Measurements from ENCODE around the gene NDC80.

The NDC80 gene

DNA sequence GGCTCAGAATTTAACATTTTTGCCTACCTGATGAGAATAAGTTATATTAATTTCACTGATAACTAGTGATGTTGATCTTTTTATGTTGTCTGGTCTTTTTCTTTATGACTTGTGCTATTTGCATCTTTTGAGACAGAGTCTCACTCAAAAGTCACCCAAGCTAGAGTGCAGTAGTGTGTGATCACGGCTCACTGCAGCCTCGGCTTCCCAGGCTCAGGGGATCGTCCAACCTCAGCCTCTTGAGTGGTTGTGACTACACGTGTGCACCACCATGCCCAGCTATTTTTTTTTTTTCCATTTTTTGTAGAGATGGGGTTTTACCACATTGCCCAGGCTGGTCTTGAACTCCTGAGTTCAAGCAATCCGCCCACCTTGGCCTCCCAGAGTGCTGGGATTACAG lies 91.6 kb downstream of the NDC80 start:
- TF ChIP-seq, protein P1, sequence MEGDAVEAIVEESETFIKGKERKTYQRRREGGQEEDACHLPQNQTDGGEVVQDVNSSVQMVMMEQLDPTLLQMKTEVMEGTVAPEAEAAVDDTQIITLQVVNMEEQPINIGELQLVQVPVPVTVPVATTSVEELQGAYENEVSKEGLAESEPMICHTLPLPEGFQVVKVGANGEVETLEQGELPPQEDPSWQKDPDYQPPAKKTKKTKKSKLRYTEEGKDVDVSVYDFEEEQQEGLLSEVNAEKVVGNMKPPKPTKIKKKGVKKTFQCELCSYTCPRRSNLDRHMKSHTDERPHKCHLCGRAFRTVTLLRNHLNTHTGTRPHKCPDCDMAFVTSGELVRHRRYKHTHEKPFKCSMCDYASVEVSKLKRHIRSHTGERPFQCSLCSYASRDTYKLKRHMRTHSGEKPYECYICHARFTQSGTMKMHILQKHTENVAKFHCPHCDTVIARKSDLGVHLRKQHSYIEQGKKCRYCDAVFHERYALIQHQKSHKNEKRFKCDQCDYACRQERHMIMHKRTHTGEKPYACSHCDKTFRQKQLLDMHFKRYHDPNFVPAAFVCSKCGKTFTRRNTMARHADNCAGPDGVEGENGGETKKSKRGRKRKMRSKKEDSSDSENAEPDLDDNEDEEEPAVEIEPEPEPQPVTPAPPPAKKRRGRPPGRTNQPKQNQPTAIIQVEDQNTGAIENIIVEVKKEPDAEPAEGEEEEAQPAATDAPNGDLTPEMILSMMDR (IDR thresholded peaks at IDR 0.05; ENCODE audit: control insufficient read depth, extremely low read depth, insufficient read depth): no peak
- no peak for DNase-seq (ENCODE audit: low read depth)
- H3K4me3 ChIP-seq (ENCODE audit: low read depth, low read length): no peak overlapping the region

Data from LNCaP clone FGC (cell line).